Endothelial cell of umbilical vein (primary cell): ENCODE data around the gene FRY. TPM values are rescaled to one million over a fixed set of nuclear protein-coding genes. Genes with fewer than 3 reads are reported as not detected.

Source experiments
- BruUV-seq: library from RNA; stranded (reverse); fragments of 400-500 nt; replicated peaks from 2 replicates; lab custom pipeline; 2021; lab: Mats Ljungman, UMichigan
- CTCF ChIA-PET: fragments of 300-600, 350-600 bp; sonication (Branson Sonifier 250); formaldehyde crosslinking; loops from one replicate; lab custom pipeline; 2021; ENCODE audit warnings: antibody characterized with exemption, inconsistent platforms; lab: Charles Lee
- POLR2A ChIA-PET: fragments of 300-600, 350-600 bp; sonication (Branson Sonifier 250); formaldehyde crosslinking; loops from one replicate; lab custom pipeline; 2021; ENCODE audit warnings: antibody characterized with exemption, inconsistent platforms; lab: Charles Lee
- DNase-seq: peaks from one replicate; pipeline ENCODE4 v3.0.0-alpha.2; 2011; ENCODE audit warnings: low read depth, low spot score
- FAIRE-seq: peaks from 2 replicates; lab custom pipeline; 2011; peaks lifted over from hg19 to GRCh38; lab: Jason Lieb, UNC
- H2AFZ ChIP-seq: 2 replicates; pipeline ENCODE4 v1.6.0; 2012; ENCODE audit warnings: low read depth, low read length, control low read depth, inconsistent platforms
- H3K27ac ChIP-seq: 2 replicates; pipeline ENCODE4 v1.5.1; 2011; ENCODE audit warnings: low read depth, mild to moderate bottlenecking, control low read depth, low read length, moderate library complexity; ENCODE audit not compliant: insufficient read depth
- H3K27me3 ChIP-seq, 2 experiments: 2 replicates each; pipeline versions ENCODE4 v1.6.0 to v1.6.1; 2011; ENCODE audit warnings: low read length in 2 of 2, mixed read lengths in 1 of 2; ENCODE audit not compliant: control insufficient read depth in 2 of 2, insufficient read depth in 2 of 2
- H3K36me3 ChIP-seq, 2 experiments: 2 replicates in 1 of 2; 3 replicates in 1 of 2; pipeline ENCODE4 v1.5.1; 2011; ENCODE audit warnings: low read length in 2 of 2, mild to moderate bottlenecking in 1 of 2, moderate library complexity in 1 of 2; ENCODE audit not compliant: control insufficient read depth in 2 of 2, insufficient read depth in 2 of 2; ENCODE audit errors: extremely low read depth in 1 of 2
- H3K4me1 ChIP-seq: 3 replicates; pipeline ENCODE4 v1.5.1; 2011; ENCODE audit warnings: mild to moderate bottlenecking, low read length; ENCODE audit not compliant: control insufficient read depth, insufficient read depth; ENCODE audit errors: extremely low read depth
- H3K4me2 ChIP-seq: 2 replicates; pipeline ENCODE4 v1.6.1; 2011; ENCODE audit warnings: low read length, control low read depth, mixed read lengths; ENCODE audit not compliant: insufficient read depth
- H3K4me3 ChIP-seq, 3 experiments: fragments of 200-600 bp in 1 of 3; sonication (generic), shearing (Covaris generic) in 1 of 3; replicated peaks in 1 of 3; 2 replicates each; pipeline ENCODE4 v1.5.1; 2011 to 2016; ENCODE audit warnings: control low read depth in 3 of 3, low read length in 3 of 3, mild to moderate bottlenecking in 2 of 3, inconsistent platforms in 1 of 3, low read depth in 1 of 3, moderate library complexity in 1 of 3; ENCODE audit not compliant: insufficient read depth in 1 of 3
- H3K79me2 ChIP-seq: 2 replicates; pipeline ENCODE4 v1.6.0; 2012; ENCODE audit warnings: low read length, inconsistent platforms; ENCODE audit not compliant: control insufficient read depth, insufficient read depth
- H3K9ac ChIP-seq: replicated peaks from 2 replicates; pipeline ENCODE3; 2011; ENCODE audit warnings: low read length, control low read depth; ENCODE audit not compliant: insufficient read depth; ENCODE audit errors: extremely low read depth
- H3K9me1 ChIP-seq: replicated peaks from 3 replicates; pipeline ENCODE4 v1.6.0; 2011; ENCODE audit warnings: mild to moderate bottlenecking, low read length; ENCODE audit not compliant: control insufficient read depth, insufficient read depth; ENCODE audit errors: extremely low read depth
- H3K9me3 ChIP-seq: replicated peaks from 2 replicates; pipeline ENCODE4 v1.5.1; 2012; ENCODE audit warnings: low read length, inconsistent platforms; ENCODE audit not compliant: control insufficient read depth, insufficient read depth
- H4K20me1 ChIP-seq: replicated peaks from 2 replicates; pipeline ENCODE3; 2011; ENCODE audit warnings: mild to moderate bottlenecking, low read length; ENCODE audit not compliant: control insufficient read depth, insufficient read depth; ENCODE audit errors: extremely low read depth
- EZH2 ChIP-seq: IDR thresholded peaks from 2 replicates; pipeline ENCODE4 v1.6.1; 2012; ENCODE audit warnings: borderline replicate concordance, low read depth, mild to moderate bottlenecking, moderate library complexity, low read length, inconsistent platforms; ENCODE audit not compliant: severe bottlenecking
- FOS ChIP-seq: IDR thresholded peaks from 2 replicates; pipeline ENCODE4 v1.6.1; 2011; ENCODE audit warnings: mild to moderate bottlenecking, low read length, moderate library complexity, borderline replicate concordance; ENCODE audit not compliant: insufficient read depth
- GATA2 ChIP-seq: IDR thresholded peaks from 2 replicates; pipeline ENCODE4 v1.7.0; 2011; ENCODE audit warnings: low read depth, mild to moderate bottlenecking, moderate library complexity, mixed read lengths, low read length; ENCODE audit not compliant: insufficient read length, insufficient read depth
- JUN ChIP-seq: IDR thresholded peaks from 2 replicates; pipeline ENCODE4 v1.6.1; 2011; ENCODE audit warnings: borderline replicate concordance, low read depth; ENCODE audit not compliant: insufficient read length, insufficient read depth
- MAX ChIP-seq: IDR thresholded peaks from 2 replicates; pipeline ENCODE4 v1.6.1; 2011; ENCODE audit not compliant: insufficient read depth, insufficient read length
- MYC ChIP-seq: IDR thresholded peaks from one replicate; pipeline ENCODE4 v1.6.1; 2011; ENCODE audit warnings: mild to moderate bottlenecking, low read depth, low read length
- POLR2A ChIP-seq: IDR thresholded peaks from 2 replicates; pipeline ENCODE4 v1.6.1; 2012; ENCODE audit warnings: low read depth, mild to moderate bottlenecking, control low read depth, low read length
- POLR2AphosphoS5 ChIP-seq: IDR thresholded peaks from 2 replicates; pipeline ENCODE4 v1.6.1; 2012; ENCODE audit warnings: low read depth, mild to moderate bottlenecking, control low read depth, low read length, moderate library complexity; ENCODE audit not compliant: insufficient read depth
- dilution Hi-C: fragments of 300-500 bp; cut with MboI; formaldehyde crosslinking; loops from one replicate; pipeline ENCODE4 v1.15.0; 2019; ENCODE audit warnings: low sequenced_read_pairs; ENCODE audit not compliant: extremely low pct_ligation_motif_present
- intact Hi-C: fragments of 100-400 bp; cut with micrococcal nuclease; formaldehyde crosslinking; loops from one replicate; pipeline ENCODE4 v1.10.0; 2022
- polyA plus RNA-seq, 4 experiments: library from polyadenylated mRNA; depleted of rRNA in 3 of 4; stranded (reverse) in 3 of 4; unstranded in 1 of 4; fragments of >200 nt; gene quantifications; 2 replicates each; pipeline versions ENCODE4 v1.2.1 to v1.2.3, GENCODE V29; 2011 to 2012; ENCODE audit warnings: missing spikeins in 1 of 4
- total RNA-seq: library from RNA; stranded (reverse); gene quantifications from 2 replicates; pipeline ENCODE4 v1.2.3, GENCODE V29; 2021
- TF ChIP-seq, protein P1 (sequence below), 2 donors: IDR thresholded peaks; 1 replicate in 1 of 2; 2 replicates in 1 of 2; pipeline ENCODE4 v1.5.1; 2011; ENCODE audit warnings: low read length in 2 of 2, mild to moderate bottlenecking in 2 of 2, moderate library complexity in 2 of 2, control low read depth in 1 of 2, inconsistent platforms in 1 of 2, low read depth in 1 of 2; ENCODE audit not compliant: insufficient read depth in 1 of 2; ENCODE audit errors: extremely low read depth in 1 of 2

The FRY gene
- total and polyA plus RNA-seq, 2 donors (not counting 3 experiments of a cell fraction or from before 2014, with no cell fraction given) = 57.3 to 75.8 TPM

DNA sequence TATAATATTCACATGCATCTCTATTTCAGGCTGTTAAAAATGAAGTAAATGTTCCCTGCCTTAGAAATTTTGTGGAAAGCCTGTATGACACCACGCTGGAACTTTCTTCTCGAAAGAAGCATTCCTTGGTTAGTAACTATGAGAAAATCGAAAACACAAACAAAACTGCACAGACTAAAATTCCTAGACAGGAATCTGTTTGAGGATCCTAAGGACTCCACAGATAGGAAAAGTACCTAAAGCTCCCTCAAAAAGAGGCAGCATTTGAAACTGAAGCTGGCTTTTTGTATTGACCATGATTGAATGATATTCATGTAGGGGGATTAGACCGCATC, 103.4 kb downstream of the FRY start:
- Histone ChIP-seq H3K9me3 (no peaks in the 10 kb centered on the region), H3K9me1 (no peaks in the 10 kb centered on the region), H3K4me3 (no peak overlapping the region), H2AFZ (no peak overlapping the region), H3K79me2 (no peaks in the 10 kb centered on the region), H3K4me1 (no peaks in the 10 kb centered on the region), H3K27me3 (no peaks in the 10 kb centered on the region), H3K36me3 (no peaks in the 10 kb centered on the region), H3K9ac (no peak overlapping the region), H3K27ac (no peak overlapping the region), H3K4me2 (no peak overlapping the region), H4K20me1 (no peaks in the 10 kb centered on the region)
- DNase-seq = no peak
- no peak for FAIRE-seq
- ChIA-PET CTCF (no interaction called here), POLR2A (no interaction called here)
- TF ChIP-seq JUN (no peak), FOS (no peak), MAX (no peak), POLR2AphosphoS5 (no peak)
- dilution Hi-C loops = no loop called here
- BruUV-seq = no TSS peak
- intact Hi-C loops = no loop called here

DNA sequence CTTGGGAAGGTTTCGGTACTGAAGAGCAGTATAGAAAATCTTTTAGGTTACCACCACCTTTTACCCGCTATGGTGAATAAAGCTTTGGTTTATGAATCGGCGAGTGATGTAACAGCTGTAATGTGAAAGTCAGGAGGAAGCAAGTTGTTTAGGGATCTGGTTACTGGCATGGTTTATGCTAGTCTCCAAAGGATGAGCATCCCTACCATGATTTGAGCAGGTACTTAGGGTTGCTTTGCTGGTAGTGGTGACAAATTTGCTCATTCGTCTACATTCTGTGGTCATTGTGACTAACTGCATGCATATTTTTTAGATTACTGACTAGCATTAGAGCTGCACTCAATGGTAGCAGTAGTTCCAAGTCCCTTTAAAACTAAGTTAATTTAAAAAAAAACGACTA, 104.1 kb downstream of the FRY start:
- Histone ChIP-seq H3K4me1 (no peaks in the 10 kb centered on the region), H4K20me1 (no peaks in the 10 kb centered on the region), H3K9me3 (no peaks in the 10 kb centered on the region), H3K36me3 (no peaks in the 10 kb centered on the region), H3K27me3 (no peaks in the 10 kb centered on the region), H3K4me2 (no peak overlapping the region), H3K27ac (no peak overlapping the region), H3K9me1 (no peaks in the 10 kb centered on the region), H3K4me3 (no peak overlapping the region), H3K9ac (no peak overlapping the region), H2AFZ (no peak overlapping the region), H3K79me2 (no peaks in the 10 kb centered on the region)
- no peak for DNase-seq
- POLR2A ChIA-PET = no interaction called here
- FAIRE-seq = no peak
- dilution Hi-C loops = no loop called here
- TF ChIP-seq, protein P1, sequence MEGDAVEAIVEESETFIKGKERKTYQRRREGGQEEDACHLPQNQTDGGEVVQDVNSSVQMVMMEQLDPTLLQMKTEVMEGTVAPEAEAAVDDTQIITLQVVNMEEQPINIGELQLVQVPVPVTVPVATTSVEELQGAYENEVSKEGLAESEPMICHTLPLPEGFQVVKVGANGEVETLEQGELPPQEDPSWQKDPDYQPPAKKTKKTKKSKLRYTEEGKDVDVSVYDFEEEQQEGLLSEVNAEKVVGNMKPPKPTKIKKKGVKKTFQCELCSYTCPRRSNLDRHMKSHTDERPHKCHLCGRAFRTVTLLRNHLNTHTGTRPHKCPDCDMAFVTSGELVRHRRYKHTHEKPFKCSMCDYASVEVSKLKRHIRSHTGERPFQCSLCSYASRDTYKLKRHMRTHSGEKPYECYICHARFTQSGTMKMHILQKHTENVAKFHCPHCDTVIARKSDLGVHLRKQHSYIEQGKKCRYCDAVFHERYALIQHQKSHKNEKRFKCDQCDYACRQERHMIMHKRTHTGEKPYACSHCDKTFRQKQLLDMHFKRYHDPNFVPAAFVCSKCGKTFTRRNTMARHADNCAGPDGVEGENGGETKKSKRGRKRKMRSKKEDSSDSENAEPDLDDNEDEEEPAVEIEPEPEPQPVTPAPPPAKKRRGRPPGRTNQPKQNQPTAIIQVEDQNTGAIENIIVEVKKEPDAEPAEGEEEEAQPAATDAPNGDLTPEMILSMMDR (IDR thresholded peaks at IDR 0.05; ENCODE audit: extremely low read depth in 1 of 2, insufficient read depth in 1 of 2, low read depth in 1 of 2, low read length in 2 of 2) = no peak
- TF ChIP-seq GATA2 = no peak
- no peak for TF ChIP-seq MAX
- TF ChIP-seq EZH2 = no peak
- no peak for TF ChIP-seq POLR2A
- TF ChIP-seq POLR2AphosphoS5 = no peak
- no peak for TF ChIP-seq JUN
- no peak for TF ChIP-seq FOS
- TF ChIP-seq MYC = no peak
- no TSS peak for BruUV-seq
- CTCF ChIA-PET = no interaction called here
- intact Hi-C loops = no loop called here
